Body of pancreas (tissue), 4 donors: ENCODE results near the gene NKTR. TPM values are rescaled to one million over a fixed set of nuclear protein-coding genes. Genes with fewer than 3 reads are reported as not detected.

Experiments
- ATAC-seq: fragments of 150-250 bp; one replicate; pipeline ENCODE4 v1.9.1; 2016
- DNase-seq, 4 donors: peaks; one replicate each; pipeline ENCODE4 v3.0.0-alpha.2; 2019
- H3K27ac ChIP-seq, 4 donors: fragments of 200-600 bp; sonication (generic); 1 replicate in 3 of 4; 2 replicates in 1 of 4; pipeline versions ENCODE4 v1.5.1 to v1.6.1; 2016 to 2019; ENCODE audit warnings: mild to moderate bottlenecking in 1 of 4, mixed read lengths in 1 of 4, moderate library complexity in 1 of 4
- H3K27me3 ChIP-seq, 2 donors: fragments of 200-600 bp; sonication (generic); one replicate each; pipeline ENCODE4 v1.6.0; 2016; ENCODE audit warnings: mild to moderate bottlenecking in 1 of 2
- H3K36me3 ChIP-seq, 2 donors: fragments of 200-600 bp; sonication (generic); replicated peaks in 1 of 2; 2 replicates each; pipeline ENCODE4 v1.5.1; 2016; ENCODE audit warnings: low read depth in 2 of 2; ENCODE audit not compliant: insufficient read depth in 1 of 2
- H3K4me1 ChIP-seq: fragments of 200-600 bp; sonication (generic); one replicate; pipeline ENCODE4 v1.6.0; 2016
- H3K4me3 ChIP-seq, 2 donors: fragments of 200-600 bp; sonication (generic); 1 replicate in 1 of 2; 2 replicates in 1 of 2; pipeline ENCODE4 v1.5.1; 2016 to 2019
- H3K9me3 ChIP-seq, 3 donors: fragments of 200-600 bp; sonication (generic); 1 replicate in 2 of 3; 2 replicates in 1 of 3; pipeline ENCODE4 v1.5.1; 2016
- CTCF ChIP-seq, 7 experiments: fragments of 450-650 bp in 4 of 7; fragments of 200-600 bp in 3 of 7; sonication (generic) in 3 of 7; IDR thresholded peaks; one replicate each; pipeline ENCODE4 v1.5.1; 2016 to 2019; ENCODE audit warnings: antibody characterized with exemption in 7 of 7
- POLR2A ChIP-seq, 3 donors: fragments of 450-650 bp; IDR thresholded peaks; one replicate each; pipeline ENCODE4 v1.6.1; 2016; ENCODE audit warnings: antibody characterized with exemption in 3 of 3, mild to moderate bottlenecking in 2 of 3
- WGBS, 2 donors: methylation state at CpG; one replicate each; pipeline ENCODE4 v1.1.5; 2017; 5-methylcytosine and 5-hydroxymethylcytosine counted together
- intact Hi-C: fragments of 100-400 bp; cut with DNase I; formaldehyde crosslinking; loops from one replicate; pipeline ENCODE4 v1.15.1; 2023
- total RNA-seq, 2 donors: library from RNA; depleted of rRNA; stranded (reverse); fragments of >200 nt; gene quantifications; one replicate each; pipeline ENCODE4 v1.1.0, GENCODE V29; 2016

The NKTR gene
- total RNA-seq, 2 donors from 2014 or later: 115 to 128 TPM

DNA sequence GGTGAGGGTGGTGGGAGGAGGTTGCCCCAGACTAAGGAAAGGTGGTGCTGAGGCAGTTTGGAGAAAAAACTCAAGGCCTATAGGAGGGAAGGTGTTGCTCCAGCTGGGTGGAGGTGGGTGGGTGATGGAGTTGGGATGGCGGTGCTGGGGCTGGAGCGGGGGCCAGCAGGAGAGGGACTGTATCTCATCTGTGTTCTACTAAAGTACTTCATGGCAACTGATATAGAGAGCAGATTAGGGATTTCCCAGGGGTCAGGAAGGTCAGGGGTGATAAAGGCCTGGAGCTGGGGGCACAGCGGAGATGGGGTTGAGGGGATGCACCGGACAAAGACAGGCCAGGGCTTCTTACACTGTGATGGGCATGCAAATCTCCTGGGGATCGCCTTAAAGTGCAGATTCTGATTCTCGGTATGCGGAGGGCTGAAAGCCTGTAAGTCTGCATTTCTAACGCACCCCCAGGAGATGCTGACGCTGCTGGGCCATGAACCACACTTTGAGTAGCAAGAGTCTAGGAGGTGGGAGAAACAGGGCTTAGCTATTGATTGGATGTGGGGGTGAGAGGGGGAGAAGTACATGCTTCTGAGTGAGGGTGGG is 89.0 kb downstream of the NKTR start:
- TF ChIP-seq POLR2A (IDR thresholded peaks at IDR 0.05) (no peak), CTCF (IDR thresholded peaks at IDR 0.05) (no peak)
- Histone ChIP-seq H3K4me1 (peaks cover 5% of the 10 kb centered on the region), H3K27ac (no peak overlapping the region), H3K36me3 (no peaks in the 10 kb centered on the region), H3K9me3 (no peaks in the 10 kb centered on the region), H3K27me3 (peaks cover 0 to 14% of the 10 kb centered on the region in 2 donors), H3K4me3 (no peak overlapping the region)
- intact Hi-C loops: no loop called here
- ATAC-seq (no peak), DNase-seq (no peak)
- WGBS, 2 donors: 55 to 75% methylated on average over 9 of the region's 9 CpGs

GRCh38 chr3:42690191-42690590 is 89.7 kb downstream of the NKTR start:
- DNase-seq (no peak), ATAC-seq (no peak)
- Histone ChIP-seq H3K4me3 (no peak overlapping the region), H3K27ac (no peak overlapping the region), H3K9me3 (no peaks in the 10 kb centered on the region), H3K36me3 (no peaks in the 10 kb centered on the region), H3K27me3 (peaks cover 0 to 14% of the 10 kb centered on the region in 2 donors), H3K4me1 (peaks cover 5% of the 10 kb centered on the region)
- 63 to 66% methylated on average over 7 of the region's 7 CpGs for WGBS, 2 donors
- no peak for TF ChIP-seq POLR2A (IDR thresholded peaks at IDR 0.05)
- no peak for TF ChIP-seq CTCF (IDR thresholded peaks at IDR 0.05)
- intact Hi-C loops: no loop called here

GRCh38 chr3:42690766-42691680 is 90.5 kb downstream of the NKTR start:
- ATAC-seq (no peak), DNase-seq (no peak)
- no peaks in the 10 kb centered on the region for H3K9me3 ChIP-seq
- TF ChIP-seq CTCF (IDR thresholded peaks at IDR 0.05): no peak
- no peak for TF ChIP-seq POLR2A (IDR thresholded peaks at IDR 0.05)
- 66 to 69% methylated on average over 5 to 10 of the region's 10 CpGs for WGBS, 2 donors
- H3K36me3 ChIP-seq: no peaks in the 10 kb centered on the region
- H3K4me1 ChIP-seq: peaks cover 2% of the 10 kb centered on the region
- no peak overlapping the region for H3K4me3 ChIP-seq
- intact Hi-C loops: no loop called here
- no peak overlapping the region for H3K27ac ChIP-seq
- peaks cover 0 to 6% of the 10 kb centered on the region in 2 donors for H3K27me3 ChIP-seq

DNA sequence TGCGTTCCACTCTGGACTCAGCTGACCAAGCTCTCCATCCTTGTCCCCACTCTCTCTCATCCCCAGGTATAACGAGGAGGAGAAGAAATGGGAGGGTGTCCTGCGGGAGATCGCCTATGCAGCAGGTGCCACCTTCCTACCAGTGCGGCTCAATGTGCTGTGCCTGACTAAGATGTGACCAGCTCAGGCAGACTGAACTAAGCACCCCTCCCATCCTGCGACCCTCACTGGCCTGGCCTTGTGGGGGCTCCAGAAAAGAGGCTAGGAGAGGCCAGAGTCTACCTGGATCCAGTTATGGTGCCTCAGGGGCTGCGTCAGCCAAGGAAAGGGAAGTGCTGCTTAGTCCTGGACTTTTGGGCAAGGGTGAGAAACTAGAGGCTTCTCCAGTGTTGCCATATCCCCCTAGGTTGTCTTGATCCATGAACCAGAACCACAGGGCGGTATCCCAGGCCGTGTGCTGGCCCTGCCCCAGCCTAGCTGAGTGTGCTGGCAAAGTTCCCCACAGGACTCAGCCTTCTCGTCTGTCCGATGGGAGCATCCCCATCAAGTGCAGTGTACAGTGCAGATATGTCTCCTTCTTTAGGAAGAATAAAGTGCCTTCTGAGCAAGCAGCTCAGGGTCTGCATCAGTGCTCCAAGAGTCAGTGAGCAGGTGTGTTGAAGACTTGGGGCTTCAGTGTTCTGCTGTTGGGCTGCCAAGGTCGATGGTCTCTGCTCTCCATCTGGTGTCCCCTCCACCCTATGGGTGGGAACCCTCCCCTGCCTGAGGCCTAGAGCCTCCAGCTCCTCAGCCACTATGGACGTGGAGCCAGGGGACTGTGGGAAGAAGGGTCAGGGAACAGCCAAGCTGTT is 91.6 kb downstream of the NKTR start:
- Histone ChIP-seq H3K4me1 (no peaks in the 10 kb centered on the region), H3K4me3 (no peak overlapping the region), H3K36me3 (no peaks in the 10 kb centered on the region), H3K27me3 (no peaks in the 10 kb centered on the region), H3K9me3 (no peaks in the 10 kb centered on the region), H3K27ac (no peak overlapping the region)
- intact Hi-C loops: no loop called here
- 73% methylated on average over 10 to 13 of the region's 13 CpGs for WGBS, 2 donors
- no peak for ATAC-seq
- no peak for DNase-seq
- no peak for TF ChIP-seq POLR2A (IDR thresholded peaks at IDR 0.05)
- TF ChIP-seq CTCF (IDR thresholded peaks at IDR 0.05): no peak
